Measurements from ENCODE around the gene PDE8B. TPM values are rescaled to one million over a fixed set of nuclear protein-coding genes. Genes with fewer than 3 reads are reported as not detected.
A peak's percentile ranks its signal among the peaks of the same experiment; 100 is the strongest.

The PDE8B gene
- total RNA-seq, 2 experiments from 2014 or later: 0.25 TPM; not detected in 1

- ChIA-PET CTCF (interaction anchor here (1.6 to 2.1 kb wide), 2 partner anchors 8 to 10 kb away, joined by 5 to 9 read pairs; no protein-coding TSS in a partner anchor), POLR2A (no interaction called here)
- Mint-ChIP-seq H3K27me3 (no peaks in the 10 kb centered on the region), H3K9me3 (peaks cover 2% of the 10 kb centered on the region), H3K4me1 (peaks cover 11% of the 10 kb centered on the region), H3K4me3 (no peak overlapping the region), H3K36me3 (ENCODE audit: low read depth) (peaks cover 9% of the 10 kb centered on the region), H3K27ac (no peak overlapping the region)
- no peak for DNase-seq
Observed at GRCh38 chr5:77426670-77427069, 216.2 kb downstream of the PDE8B start.

- CTCF ChIA-PET: interaction anchor here (1.2 to 2.1 kb wide), 2 partner anchors 9 to 30 kb away, joined by 3 to 9 read pairs; no protein-coding TSS in a partner anchor
- H3K4me3 Mint-ChIP-seq: no peak overlapping the region
- POLR2A ChIA-PET: no interaction called here
- no peak overlapping the region for H3K27ac Mint-ChIP-seq
- H3K9me3 Mint-ChIP-seq: no peaks in the 10 kb centered on the region
- H3K4me1 Mint-ChIP-seq: peaks cover 13% of the 10 kb centered on the region
- H3K36me3 Mint-ChIP-seq (ENCODE audit: low read depth): peaks cover 9% of the 10 kb centered on the region
- H3K27me3 Mint-ChIP-seq: no peaks in the 10 kb centered on the region
- DNase-seq: no peak
Observed at GRCh38 chr5:77427998-77428397, 217.5 kb downstream of the PDE8B start.

GRCh38 chr5:77428526-77428925, 218.0 kb downstream of the PDE8B start:
- ChIA-PET CTCF (interaction anchor here (1.2 kb wide), 1 partner anchor 30 kb away, joined by 3 read pairs; no protein-coding TSS in a partner anchor), POLR2A (no interaction called here)
- Mint-ChIP-seq H3K36me3 (ENCODE audit: low read depth) (peaks cover 11% of the 10 kb centered on the region), H3K27me3 (no peaks in the 10 kb centered on the region), H3K4me3 (no peak overlapping the region), H3K4me1 (peaks cover 13% of the 10 kb centered on the region), H3K27ac (no peak overlapping the region), H3K9me3 (no peaks in the 10 kb centered on the region)
- DNase-seq: no peak

- Mint-ChIP-seq H3K36me3 (ENCODE audit: low read depth) (peaks cover 11% of the 10 kb centered on the region), H3K4me3 (no peak overlapping the region), H3K27ac (no peak overlapping the region), H3K9me3 (no peaks in the 10 kb centered on the region), H3K27me3 (no peaks in the 10 kb centered on the region), H3K4me1 (peaks cover 13% of the 10 kb centered on the region)
- no peak for DNase-seq
- ChIA-PET POLR2A (no interaction called here), CTCF (no interaction called here)
Observed at GRCh38 chr5:77430726-77431125, 220.2 kb downstream of the PDE8B start.

- ChIA-PET CTCF (no interaction called here), POLR2A (no interaction called here)
- Mint-ChIP-seq H3K4me3 (no peak overlapping the region), H3K36me3 (ENCODE audit: low read depth) (peaks cover 11% of the 10 kb centered on the region), H3K27ac (no peak overlapping the region), H3K27me3 (no peaks in the 10 kb centered on the region), H3K4me1 (peaks cover 13% of the 10 kb centered on the region), H3K9me3 (no peaks in the 10 kb centered on the region)
- DNase-seq: no peak
Observed at GRCh38 chr5:77431286-77431685, 220.8 kb downstream of the PDE8B start.

DNA sequence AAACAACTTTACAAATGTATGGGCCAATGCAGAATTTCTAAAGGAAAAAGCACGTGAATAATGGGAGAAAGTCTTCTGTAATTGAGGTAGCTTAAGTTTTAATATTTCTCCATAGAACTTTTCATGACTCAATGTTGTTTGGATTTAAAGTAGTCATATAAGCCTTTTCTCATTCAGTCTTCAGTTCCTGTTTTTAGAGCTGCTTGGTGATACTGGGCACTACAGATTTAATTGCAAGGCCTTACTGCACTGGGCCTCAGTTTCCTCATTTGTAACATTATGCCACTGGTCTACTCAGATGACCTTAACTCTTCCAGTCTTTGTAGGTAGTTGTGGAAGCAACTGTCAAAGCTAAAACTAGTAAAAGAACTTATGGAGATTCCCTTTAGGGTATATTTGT, 221.2 kb downstream of the PDE8B start:
- H3K27ac Mint-ChIP-seq: no peak overlapping the region
- H3K27me3 Mint-ChIP-seq: no peaks in the 10 kb centered on the region
- no peak overlapping the region for H3K4me3 Mint-ChIP-seq
- no peaks in the 10 kb centered on the region for H3K9me3 Mint-ChIP-seq
- peaks cover 11% of the 10 kb centered on the region for H3K36me3 Mint-ChIP-seq (ENCODE audit: low read depth)
- peaks cover 13% of the 10 kb centered on the region for H3K4me1 Mint-ChIP-seq
- CTCF ChIA-PET: interaction anchor here (1.0 kb wide), 1 partner anchor 19 kb away, joined by 3 read pairs; no protein-coding TSS in a partner anchor
- no peak for DNase-seq
- POLR2A ChIA-PET: no interaction called here

DNA sequence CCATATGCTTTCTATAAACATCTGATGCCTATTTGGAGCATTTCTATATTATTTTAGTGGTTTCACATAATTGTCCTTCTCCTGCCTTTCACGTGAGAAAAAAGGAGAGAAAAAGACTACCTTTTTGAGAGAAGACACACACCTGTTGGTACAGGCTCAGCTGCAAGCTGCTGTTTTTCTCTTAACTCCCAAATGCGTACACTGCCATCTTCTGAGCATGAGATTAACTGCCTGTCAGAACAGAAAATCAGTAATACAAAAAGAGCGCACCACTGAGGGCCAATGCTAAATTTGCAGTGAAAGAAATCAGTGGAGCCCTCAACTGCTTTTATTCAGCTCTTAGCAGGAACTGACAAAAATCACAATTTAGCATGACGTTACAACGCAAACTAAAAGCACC, 226.7 kb downstream of the PDE8B start:
- H3K36me3 Mint-ChIP-seq (ENCODE audit: low read depth): peaks cover 5% of the 10 kb centered on the region
- CTCF ChIA-PET: interaction anchor here (1.6 to 2.1 kb wide), 2 partner anchors 10 to 18 kb away, joined by 4 to 9 read pairs; no protein-coding TSS in a partner anchor

DNA sequence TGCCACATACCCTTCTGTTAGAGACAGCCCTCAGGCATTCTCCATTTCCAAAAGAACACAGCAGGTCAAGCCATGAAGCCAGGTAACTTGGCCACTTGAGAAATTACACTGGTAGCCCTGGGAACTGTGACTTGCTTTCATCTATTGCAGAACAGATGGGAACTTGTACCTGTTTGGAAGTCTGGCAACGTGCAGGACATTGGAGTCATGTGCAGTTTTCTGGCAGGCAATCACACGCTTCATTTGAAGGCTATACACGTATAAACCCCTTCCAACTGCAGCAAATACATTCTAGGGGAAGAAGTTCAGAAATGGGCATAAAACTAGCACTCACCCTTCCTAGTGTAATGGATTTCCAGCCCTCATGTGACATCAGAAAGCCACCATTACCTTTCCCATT, 227.6 kb downstream of the PDE8B start:
- DNase-seq: no peak
- no peaks in the 10 kb centered on the region for H3K9me3 Mint-ChIP-seq
- no peak overlapping the region for H3K4me3 Mint-ChIP-seq
- no peak overlapping the region for H3K27ac Mint-ChIP-seq
- peaks cover 4% of the 10 kb centered on the region for H3K36me3 Mint-ChIP-seq (ENCODE audit: low read depth)
- CTCF ChIA-PET: interaction anchor here (1.6 to 2.1 kb wide), 2 partner anchors 11 to 19 kb away, joined by 4 to 9 read pairs; no protein-coding TSS in a partner anchor
- H3K27me3 Mint-ChIP-seq: no peaks in the 10 kb centered on the region
- no peaks in the 10 kb centered on the region for H3K4me1 Mint-ChIP-seq
- POLR2A ChIA-PET: no interaction called here

More for the DNA sequence above, 226.7 kb downstream of the PDE8B start:
- H3K4me3 Mint-ChIP-seq: no peak overlapping the region
- no peaks in the 10 kb centered on the region for H3K4me1 Mint-ChIP-seq
- POLR2A ChIA-PET: no interaction called here
- H3K27ac Mint-ChIP-seq: no peak overlapping the region
- H3K9me3 Mint-ChIP-seq: no peaks in the 10 kb centered on the region
- no peaks in the 10 kb centered on the region for H3K27me3 Mint-ChIP-seq
- DNase-seq: peak; percentile 9

- Mint-ChIP-seq H3K27ac (no peak overlapping the region), H3K27me3 (no peaks in the 10 kb centered on the region), H3K9me3 (peaks cover 3% of the 10 kb centered on the region), H3K4me3 (no peak overlapping the region), H3K36me3 (ENCODE audit: low read depth) (peaks cover 25% of the 10 kb centered on the region), H3K4me1 (no peaks in the 10 kb centered on the region)
- ChIA-PET POLR2A (no interaction called here), CTCF (no interaction called here)
- DNase-seq: no peak
Observed at GRCh38 chr5:77443670-77444069, 233.2 kb downstream of the PDE8B start.

GRCh38 chr5:77444356-77444755, 233.9 kb downstream of the PDE8B start:
- peaks cover 32% of the 10 kb centered on the region for H3K36me3 Mint-ChIP-seq (ENCODE audit: low read depth)
- CTCF ChIA-PET: no interaction called here
- no peak overlapping the region for H3K4me3 Mint-ChIP-seq
- no peak overlapping the region for H3K27ac Mint-ChIP-seq
- H3K4me1 Mint-ChIP-seq: no peaks in the 10 kb centered on the region
- no peaks in the 10 kb centered on the region for H3K27me3 Mint-ChIP-seq
- no peak for DNase-seq
- POLR2A ChIA-PET: no interaction called here
- H3K9me3 Mint-ChIP-seq: peaks cover 3% of the 10 kb centered on the region

GRCh38 chr5:77448831-77449230, 238.4 kb downstream of the PDE8B start:
- Mint-ChIP-seq H3K27ac (no peak overlapping the region), H3K4me1 (no peaks in the 10 kb centered on the region), H3K27me3 (no peaks in the 10 kb centered on the region), H3K36me3 (ENCODE audit: low read depth) (peaks cover 38% of the 10 kb centered on the region), H3K4me3 (no peak overlapping the region), H3K9me3 (peaks cover 3% of the 10 kb centered on the region)
- DNase-seq: no peak
- POLR2A ChIA-PET: no interaction called here
- CTCF ChIA-PET: interaction anchor here (0.6 kb wide), 1 partner anchor 1452 kb away, joined by 3 read pairs; no protein-coding TSS in a partner anchor

DNA sequence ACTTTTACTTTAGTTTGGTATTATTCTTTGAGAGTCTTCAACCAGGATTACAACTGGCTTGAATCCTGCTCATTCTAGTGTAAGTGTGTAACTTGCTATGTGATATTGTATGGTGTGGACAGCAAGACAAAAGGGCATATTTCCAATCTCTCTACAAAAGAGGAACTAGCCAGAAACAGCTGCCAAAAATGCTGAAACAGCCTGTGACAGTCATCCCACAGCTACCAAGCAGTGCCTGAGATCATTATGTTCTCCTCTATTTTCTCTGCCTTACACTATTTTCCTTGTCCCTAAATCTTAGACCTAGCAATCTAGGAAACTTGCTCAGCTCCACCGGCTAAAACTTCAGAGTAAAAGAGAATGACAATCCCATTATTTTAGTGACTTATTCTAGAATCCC, 238.8 kb downstream of the PDE8B start:
- Mint-ChIP-seq H3K9me3 (peaks cover 3% of the 10 kb centered on the region), H3K36me3 (ENCODE audit: low read depth) (peaks cover 39% of the 10 kb centered on the region), H3K27me3 (no peaks in the 10 kb centered on the region), H3K4me1 (no peaks in the 10 kb centered on the region), H3K4me3 (no peak overlapping the region), H3K27ac (no peak overlapping the region)
- ChIA-PET CTCF (interaction anchor here (0.6 kb wide), 1 partner anchor 1451 kb away, joined by 3 read pairs; no protein-coding TSS in a partner anchor), POLR2A (no interaction called here)
- DNase-seq: no peak

GRCh38 chr5:77449981-77450380, 239.5 kb downstream of the PDE8B start:
- DNase-seq: no peak
- H3K36me3 Mint-ChIP-seq (ENCODE audit: low read depth): peaks cover 37% of the 10 kb centered on the region
- no peaks in the 10 kb centered on the region for H3K27me3 Mint-ChIP-seq
- POLR2A ChIA-PET: no interaction called here
- H3K4me1 Mint-ChIP-seq: no peaks in the 10 kb centered on the region
- CTCF ChIA-PET: no interaction called here
- no peak overlapping the region for H3K27ac Mint-ChIP-seq
- no peak overlapping the region for H3K4me3 Mint-ChIP-seq
- peaks cover 3% of the 10 kb centered on the region for H3K9me3 Mint-ChIP-seq

DNA sequence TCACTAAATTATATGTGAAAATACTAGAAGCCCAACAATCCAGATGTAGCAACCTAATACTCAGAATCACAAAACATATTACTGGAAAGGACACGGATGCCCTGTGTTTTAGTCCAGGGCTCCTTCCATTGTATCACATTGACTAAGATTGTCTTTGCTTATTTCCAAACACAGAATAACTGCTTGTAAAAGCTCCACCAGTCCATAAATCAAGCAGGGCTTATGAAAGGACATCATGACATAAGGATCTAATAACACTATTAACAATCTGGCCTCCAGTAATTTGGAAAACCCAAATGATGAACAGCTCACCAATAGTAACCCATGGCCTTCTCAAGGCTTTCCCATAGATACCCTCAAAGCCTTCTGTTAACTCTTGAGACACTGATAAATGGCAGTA, 241.9 kb downstream of the PDE8B start:
- H3K9me3 Mint-ChIP-seq: peaks cover 1% of the 10 kb centered on the region
- no peaks in the 10 kb centered on the region for H3K4me1 Mint-ChIP-seq
- ChIA-PET CTCF (no interaction called here), POLR2A (no interaction called here)
- H3K27me3 Mint-ChIP-seq: no peaks in the 10 kb centered on the region
- DNase-seq: no peak
- H3K27ac Mint-ChIP-seq: no peak overlapping the region
- H3K36me3 Mint-ChIP-seq (ENCODE audit: low read depth): peaks cover 24% of the 10 kb centered on the region
- H3K4me3 Mint-ChIP-seq: no peak overlapping the region

Measured in activated CD4-positive, alpha-beta T cell treated with anti-CD3 and anti-CD28 coated beads, Interleukin-2, amount 10 ng/mL, durations not matched to agents 7 days and 5 days (primary cell).